SK-N-MC (cell line): Measurements from ENCODE around the gene PARP8.

Source experiments
- EZH2 ChIP-seq: fragments of 200-600 bp; sonication (generic); IDR thresholded peaks from one replicate; pipeline ENCODE4 v1.6.1; 2017; ENCODE audit warnings: antibody characterized with exemption
- FOXP2 ChIP-seq: optimal IDR thresholded peaks from 2 replicates; pipeline ENCODE3; 2011; ENCODE audit warnings: mild to moderate bottlenecking, moderate library complexity; ENCODE audit not compliant: insufficient read depth; ENCODE audit errors: extremely low read length, control extremely low read depth
- POLR2AphosphoS5 ChIP-seq: IDR thresholded peaks from 2 replicates; pipeline ENCODE4 v1.6.1; 2012; ENCODE audit warnings: mild to moderate bottlenecking, low read depth, low read length, borderline replicate concordance

GRCh38 chr5:50711280-50711679 lies 44.8 kb downstream of the PARP8 start:
- TF ChIP-seq POLR2AphosphoS5 (no peak), EZH2 (no peak), FOXP2 (no peak)
